GM03348 (cell line): ENCODE results near the gene EFCAB6.
A peak's percentile ranks its signal among the peaks of the same experiment; 100 is the strongest.

Source experiments
- DNase-seq: peaks from one replicate; pipeline ENCODE4 v3.0.0; 2012; ENCODE audit warnings: low spot score

Gene EFCAB6

GRCh38 chr22:43828998-43829782, 17.1 kb upstream of the EFCAB6 start:
- DNase-seq: peak; percentile 82

- DNase-seq: no peak
These were observed 16.6 kb upstream of the EFCAB6 start for GRCh38 chr22:43828725-43828997.

- DNase-seq: no peak
These were observed 16.0 kb upstream of the EFCAB6 start for GRCh38 chr22:43827926-43828724.

GRCh38 chr22:43827003-43827735, 15.1 kb upstream of the EFCAB6 start:
- no peak for DNase-seq

- peak; percentile 76 for DNase-seq
These were observed 14.3 kb upstream of the EFCAB6 start for GRCh38 chr22:43826142-43827002.

GRCh38 chr22:43825651-43826050, 13.5 kb upstream of the EFCAB6 start:
- peak; percentile 27 for DNase-seq

- DNase-seq: peak; percentile 1
These were observed 12.8 kb upstream of the EFCAB6 start for GRCh38 chr22:43824724-43825420.

- no peak for DNase-seq
These were observed 12.0 kb upstream of the EFCAB6 start for GRCh38 chr22:43823911-43824665.

- DNase-seq: peak; percentile 2
These were observed 11.3 kb upstream of the EFCAB6 start for GRCh38 chr22:43823353-43823908.

GRCh38 chr22:43821606-43822425, 9.7 kb upstream of the EFCAB6 start:
- DNase-seq: no peak

- DNase-seq: no peak
These were observed 8.7 kb upstream of the EFCAB6 start for GRCh38 chr22:43820651-43821305.

GRCh38 chr22:43819931-43820640, 8.0 kb upstream of the EFCAB6 start:
- DNase-seq: no peak

GRCh38 chr22:43819421-43819921, 7.4 kb upstream of the EFCAB6 start:
- no peak for DNase-seq

- DNase-seq: no peak
These were observed 6.9 kb upstream of the EFCAB6 start for GRCh38 chr22:43818981-43819380.

- no peak for DNase-seq
These were observed 5.3 kb upstream of the EFCAB6 start for GRCh38 chr22:43817402-43817801.

GRCh38 chr22:43814264-43814663, 2.2 kb upstream of the EFCAB6 start:
- no peak for DNase-seq

GRCh38 chr22:43812890-43813289, 785 bp upstream of the EFCAB6 start:
- no peak for DNase-seq

- no peak for DNase-seq
These were observed 342 bp downstream of the EFCAB6 start for GRCh38 chr22:43811777-43812148.
